RWPE2 (cell line): ENCODE data around the gene TRIM7.

ENCODE experiments used
- ATAC-seq: fragments of 200-7000 bp; cut with Tn5 transposase; 3 replicates; pipeline ENCODE4 v1.9.1; 2021; ENCODE audit warnings: low read depth
- DNase-seq: peaks from one replicate; pipeline ENCODE4 v3.0.0-alpha.2; 2020; ENCODE audit warnings: low spot score
- H3K27ac ChIP-seq: fragments of 450-650 bp; 2 replicates; pipeline ENCODE4 v1.5.1; 2017; ENCODE audit warnings: mild to moderate bottlenecking; ENCODE audit not compliant: poor library complexity, severe bottlenecking
- H3K27me3 ChIP-seq: fragments of 250-450 bp; sonication (Bioruptor Pico); 2 replicates; pipeline ENCODE4 v1.5.1; 2021; ENCODE audit warnings: mild to moderate bottlenecking, moderate library complexity; ENCODE audit not compliant: insufficient read depth, poor library complexity, severe bottlenecking
- H3K36me3 ChIP-seq: fragments of 250-450 bp; sonication (Bioruptor Pico); 2 replicates; pipeline ENCODE4 v1.5.1; 2020; ENCODE audit warnings: low read depth, mild to moderate bottlenecking, moderate library complexity
- H3K4me1 ChIP-seq: fragments of 250-450 bp; sonication (Bioruptor Pico); 2 replicates; pipeline ENCODE4 v1.5.1; 2021; ENCODE audit warnings: mild to moderate bottlenecking, moderate library complexity; ENCODE audit not compliant: insufficient read depth, poor library complexity, severe bottlenecking
- H3K4me3 ChIP-seq: fragments of 250-450 bp; sonication (Bioruptor Pico); 2 replicates; pipeline ENCODE4 v1.5.1; 2021; ENCODE audit warnings: mild to moderate bottlenecking, moderate library complexity; ENCODE audit not compliant: severe bottlenecking
- H3K9me3 ChIP-seq: fragments of 250-450 bp; sonication (Bioruptor Pico); 2 replicates; pipeline ENCODE4 v1.5.1; 2021; ENCODE audit warnings: mild to moderate bottlenecking, moderate library complexity; ENCODE audit not compliant: severe bottlenecking
- TF ChIP-seq, protein P1 (sequence below): fragments of 450-650 bp; IDR thresholded peaks from one replicate; pipeline ENCODE4 v1.5.1; 2017; ENCODE audit warnings: mild to moderate bottlenecking, moderate library complexity; ENCODE audit not compliant: poor library complexity, severe bottlenecking

Gene TRIM7

DNA sequence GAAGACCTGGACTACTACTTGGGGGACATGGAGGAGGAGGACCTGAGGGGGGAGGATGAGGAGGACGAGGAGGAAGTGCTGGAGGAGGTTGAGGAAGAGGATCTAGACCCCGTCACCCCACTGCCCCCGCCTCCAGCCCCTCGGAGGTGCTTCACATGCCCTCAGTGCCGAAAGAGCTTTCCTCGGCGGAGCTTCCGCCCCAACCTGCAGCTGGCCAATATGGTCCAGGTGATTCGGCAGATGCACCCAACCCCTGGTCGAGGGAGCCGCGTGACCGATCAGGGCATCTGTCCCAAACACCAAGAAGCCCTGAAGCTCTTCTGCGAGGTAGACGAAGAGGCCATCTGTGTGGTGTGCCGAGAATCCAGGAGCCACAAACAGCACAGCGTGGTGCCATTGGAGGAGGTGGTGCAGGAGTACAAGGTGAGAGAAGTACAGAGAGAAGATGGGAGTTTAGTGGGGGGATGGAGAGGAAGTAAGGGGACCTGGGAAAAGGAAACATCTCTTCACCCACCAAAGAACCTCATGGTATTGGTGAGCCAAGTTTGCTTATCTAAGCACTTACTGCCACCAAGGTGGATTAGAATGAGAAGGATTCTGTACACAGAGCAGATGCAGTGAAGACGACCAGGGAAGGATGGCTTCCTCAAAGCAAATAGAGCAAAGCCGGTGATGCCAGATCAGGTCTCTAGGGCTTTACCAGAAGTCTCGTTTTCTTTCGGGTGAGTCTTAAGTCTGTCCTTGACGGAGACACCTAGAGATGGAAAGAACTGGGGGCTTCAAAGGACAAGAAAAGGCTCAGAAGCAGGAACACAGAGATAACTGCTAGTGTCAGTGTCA lies 19.6 kb upstream of the TRIM7 start:
- Histone ChIP-seq H3K27ac (peak overlapping the region; percentile 84), H3K27me3 (no peaks in the 10 kb centered on the region), H3K4me1 (no peaks in the 10 kb centered on the region), H3K36me3 (peaks cover 39% of the 10 kb centered on the region), H3K9me3 (no peaks in the 10 kb centered on the region), H3K4me3 (peak overlapping the region; percentile 92)
- no peak for ATAC-seq
- TF ChIP-seq, protein P1, sequence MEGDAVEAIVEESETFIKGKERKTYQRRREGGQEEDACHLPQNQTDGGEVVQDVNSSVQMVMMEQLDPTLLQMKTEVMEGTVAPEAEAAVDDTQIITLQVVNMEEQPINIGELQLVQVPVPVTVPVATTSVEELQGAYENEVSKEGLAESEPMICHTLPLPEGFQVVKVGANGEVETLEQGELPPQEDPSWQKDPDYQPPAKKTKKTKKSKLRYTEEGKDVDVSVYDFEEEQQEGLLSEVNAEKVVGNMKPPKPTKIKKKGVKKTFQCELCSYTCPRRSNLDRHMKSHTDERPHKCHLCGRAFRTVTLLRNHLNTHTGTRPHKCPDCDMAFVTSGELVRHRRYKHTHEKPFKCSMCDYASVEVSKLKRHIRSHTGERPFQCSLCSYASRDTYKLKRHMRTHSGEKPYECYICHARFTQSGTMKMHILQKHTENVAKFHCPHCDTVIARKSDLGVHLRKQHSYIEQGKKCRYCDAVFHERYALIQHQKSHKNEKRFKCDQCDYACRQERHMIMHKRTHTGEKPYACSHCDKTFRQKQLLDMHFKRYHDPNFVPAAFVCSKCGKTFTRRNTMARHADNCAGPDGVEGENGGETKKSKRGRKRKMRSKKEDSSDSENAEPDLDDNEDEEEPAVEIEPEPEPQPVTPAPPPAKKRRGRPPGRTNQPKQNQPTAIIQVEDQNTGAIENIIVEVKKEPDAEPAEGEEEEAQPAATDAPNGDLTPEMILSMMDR, result no peak
- peak; percentile 74 for DNase-seq

DNA sequence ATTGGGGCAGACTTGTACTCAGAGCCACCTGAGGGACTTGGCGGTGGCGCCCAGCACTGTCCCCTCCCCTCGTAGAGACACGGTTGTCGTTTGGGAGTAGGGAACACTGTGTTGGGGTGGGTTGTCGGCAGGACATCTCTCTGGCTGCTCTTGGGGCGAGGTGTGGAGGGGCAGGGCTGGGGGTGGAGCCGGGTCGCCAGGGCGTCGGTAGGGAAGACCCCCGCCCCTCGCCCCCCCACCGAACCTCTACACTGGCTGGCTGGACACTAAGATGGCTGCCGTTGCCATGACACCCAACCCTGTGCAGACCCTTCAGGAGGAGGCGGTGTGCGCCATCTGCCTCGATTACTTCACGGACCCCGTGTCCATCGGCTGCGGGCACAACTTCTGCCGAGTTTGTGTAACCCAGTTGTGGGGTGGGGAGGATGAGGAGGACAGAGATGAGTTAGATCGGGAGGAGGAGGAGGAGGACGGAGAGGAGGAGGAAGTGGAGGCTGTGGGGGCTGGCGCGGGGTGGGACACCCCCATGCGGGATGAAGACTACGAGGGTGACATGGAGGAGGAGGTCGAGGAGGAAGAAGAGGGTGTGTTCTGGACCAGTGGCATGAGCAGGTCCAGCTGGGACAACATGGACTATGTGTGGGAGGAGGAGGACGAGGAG lies 18.9 kb upstream of the TRIM7 start:
- TF ChIP-seq, protein P1, result no peak
- Histone ChIP-seq H3K27me3 (no peaks in the 10 kb centered on the region), H3K27ac (peak overlapping the region; percentile 84), H3K36me3 (peaks cover 31% of the 10 kb centered on the region), H3K4me1 (no peaks in the 10 kb centered on the region), H3K4me3 (peak overlapping the region; percentile 92), H3K9me3 (no peaks in the 10 kb centered on the region)
- DNase-seq (peak; percentile 71), ATAC-seq (peak; percentile 3)

DNA sequence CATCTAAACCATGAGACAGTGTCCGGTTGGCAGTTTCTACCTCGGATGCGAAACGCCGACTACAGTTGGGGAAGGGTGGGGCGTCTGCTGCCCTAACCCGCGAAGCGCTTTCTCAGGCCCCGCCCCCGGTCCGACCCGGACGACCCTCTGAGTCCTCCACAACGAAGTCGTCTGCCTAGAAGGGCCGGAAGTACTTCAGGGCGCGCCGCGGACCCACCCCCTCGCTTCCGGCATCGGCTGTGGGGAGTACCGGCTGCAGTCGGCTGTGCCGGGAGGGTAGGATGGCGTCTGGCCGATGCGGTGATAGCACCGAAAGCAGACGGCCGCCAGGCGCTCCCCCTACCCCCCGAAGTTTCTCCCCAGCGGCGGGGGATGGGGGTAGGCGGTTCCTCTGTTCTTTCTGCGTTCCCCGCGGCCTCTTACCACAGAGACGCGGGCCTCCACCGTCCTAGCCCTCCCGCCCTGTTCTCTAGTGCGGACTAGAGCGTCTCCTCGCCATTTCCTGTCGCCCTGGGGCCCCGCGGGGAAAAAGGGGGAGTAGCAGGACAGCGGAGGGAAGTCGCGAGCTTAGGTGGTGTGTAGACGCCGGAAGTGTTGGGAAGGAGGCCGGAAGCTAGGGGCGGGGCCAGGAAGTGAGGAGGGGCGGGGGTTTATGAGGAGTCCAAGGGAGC lies 18.2 kb upstream of the TRIM7 start, which contains the start of gene TRIM41:
Gene TRIM41, plus strand, starts transcription at position 224 of the 671 bp plus-strand sequence. CDS start 719 bp downstream, outside the sequence.
- no peaks in the 10 kb centered on the region for H3K27me3 ChIP-seq
- TF ChIP-seq, protein P1, result peak; percentile 30
- H3K36me3 ChIP-seq, result peaks cover 26% of the 10 kb centered on the region
- no peaks in the 10 kb centered on the region for H3K9me3 ChIP-seq
- DNase-seq (peak; percentile 100), ATAC-seq (peak; percentile 73)
- no peaks in the 10 kb centered on the region for H3K4me1 ChIP-seq
- peak within 1 kb of the TSS; percentile 92 for H3K4me3 ChIP-seq
- H3K27ac ChIP-seq, result peak within 1 kb of the TSS; percentile 84

DNA sequence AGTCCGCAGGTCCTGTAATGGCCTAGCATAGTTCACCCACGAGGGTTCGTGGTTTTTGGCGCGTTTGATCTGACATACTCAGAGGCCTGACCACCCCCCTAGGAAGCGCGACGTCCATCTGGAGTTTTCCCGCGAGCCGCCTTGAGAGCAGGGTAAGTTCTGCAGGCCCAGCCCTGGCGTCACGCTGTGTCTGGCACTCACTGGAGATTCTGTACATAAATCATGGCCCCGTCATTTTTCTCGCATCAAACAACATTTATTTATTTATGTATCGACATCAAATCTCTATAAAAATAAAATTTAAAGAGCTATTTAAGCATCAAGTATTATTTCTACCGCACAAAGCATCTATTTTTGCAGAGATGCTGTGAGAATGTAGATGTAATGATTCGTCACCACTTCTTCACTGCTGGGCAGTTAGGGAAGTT lies 17.6 kb upstream of the TRIM7 start:
- H3K9me3 ChIP-seq, result no peaks in the 10 kb centered on the region
- peak overlapping the region; percentile 84 for H3K27ac ChIP-seq
- peak overlapping the region; percentile 92 for H3K4me3 ChIP-seq
- peak; percentile 5; the same call in 2 of the 3 replicates for ATAC-seq
- H3K4me1 ChIP-seq, result no peaks in the 10 kb centered on the region
- H3K36me3 ChIP-seq, result peaks cover 21% of the 10 kb centered on the region
- no peak for DNase-seq
- no peaks in the 10 kb centered on the region for H3K27me3 ChIP-seq
- TF ChIP-seq, protein P1, result no peak
